ENCODE results near the gene PKNOX2. TPM values are rescaled to one million over a fixed set of nuclear protein-coding genes. Genes with fewer than 3 reads are reported as not detected.

PKNOX2 gene
- total and polyA plus RNA-seq, 2 of the 4 experiments (the other 2 are of a cell fraction), result 0.72 to 2.3 TPM

DNA sequence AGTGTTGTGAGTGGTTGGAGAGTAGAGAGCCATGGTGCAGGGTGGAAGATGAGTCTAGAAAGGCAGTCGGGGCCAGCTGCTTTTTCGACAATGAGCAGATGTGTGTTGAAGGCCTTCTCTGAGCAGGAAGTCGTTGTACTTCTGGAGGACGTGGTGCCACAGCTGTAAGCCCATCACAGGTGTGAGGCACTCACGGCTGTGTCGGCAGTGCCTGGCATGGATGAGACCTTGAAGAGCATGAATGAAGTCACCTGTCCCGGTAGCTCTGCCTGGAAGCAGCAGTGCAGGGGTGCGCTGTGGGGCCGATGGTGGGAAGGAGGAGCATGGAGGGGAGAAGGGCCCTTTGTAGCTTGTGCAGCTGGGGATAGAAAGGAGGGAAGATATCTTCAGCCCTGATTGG is 165.2 kb downstream of the PKNOX2 start:
- in situ Hi-C loops (cut with MboI; ENCODE audit: low sequenced_read_pairs) (no loop called here), intact Hi-C loops (cut with micrococcal nuclease) (no loop called here), dilution Hi-C loops (cut with HindIII; ENCODE audit: low sequenced_read_pairs, unreplicated experiment) (no loop called here)
- no peak for TF ChIP-seq MAFK (IDR thresholded peaks at IDR 0.05; ENCODE audit: low read depth, low read length)
- no peak for TF ChIP-seq RCOR1 (IDR thresholded peaks at IDR 0.05; ENCODE audit: insufficient replicate concordance, low read length)
- TF ChIP-seq RAD21 (IDR thresholded peaks at IDR 0.05; ENCODE audit: low read length), result no peak
- no peak for TF ChIP-seq FOS (IDR thresholded peaks at IDR 0.05; ENCODE audit: low read depth, low read length)
- TF ChIP-seq BHLHE40 (IDR thresholded peaks at IDR 0.05; ENCODE audit: low read depth, low read length), result no peak
- TF ChIP-seq MAZ (IDR thresholded peaks at IDR 0.05; ENCODE audit: borderline replicate concordance, low read depth, low read length), result no peak
- TF ChIP-seq POLR2A (IDR thresholded peaks at IDR 0.05; ENCODE audit: low read depth, low read length), result no peak
- Histone ChIP-seq H3K79me1 (ENCODE audit: low read depth in 1 of 2, low read length in 2 of 2) (no peaks in the 10 kb centered on the region), H3K9ac (ENCODE audit: low read depth, low read length) (no peak overlapping the region), H2AK9ac (replicated peaks; ENCODE audit: low read depth, low read length, poor library complexity) (no peak overlapping the region), H2AK5ac (ENCODE audit: low read depth, low read length) (no peak overlapping the region), H3K4ac (ENCODE audit: low read depth, low read length) (no peak overlapping the region), H2BK120ac (ENCODE audit: low read depth, low read length) (no peak overlapping the region), H3K9me1 (ENCODE audit: insufficient read depth, low read length) (no peaks in the 10 kb centered on the region), H3K14ac (replicated peaks; ENCODE audit: low read depth, low read length) (no peak overlapping the region), H3K4me3 (ENCODE audit: insufficient read depth, low read depth, low read length) (no peak overlapping the region), H4K5ac (ENCODE audit: low read depth, low read length) (no peak overlapping the region), H3K56ac (ENCODE audit: extremely low read depth, insufficient read depth, low read length) (no peak overlapping the region), H4K8ac (ENCODE audit: low read depth in 2 of 2, low read length in 2 of 2) (no peak overlapping the region), H3K4me1 (ENCODE audit: control insufficient read depth, insufficient read depth, low read length) (no peaks in the 10 kb centered on the region), H2BK20ac (ENCODE audit: low read depth, low read length) (no peak overlapping the region), H3K9me3 (ENCODE audit: control insufficient read depth, insufficient read depth, low read length) (no peaks in the 10 kb centered on the region), H3K18ac (ENCODE audit: low read depth, low read length) (no peak overlapping the region), H2AFZ (replicated peaks; ENCODE audit: low read length, poor library complexity) (no peak overlapping the region), H3K23ac (ENCODE audit: low read depth, low read length) (no peak overlapping the region), H3K36me3 (ENCODE audit: control insufficient read depth, insufficient read depth, low read length) (no peaks in the 10 kb centered on the region), H3K27ac (ENCODE audit: insufficient read depth, low read length) (no peak overlapping the region), H3K4me2 (ENCODE audit: low read depth, low read length) (no peak overlapping the region), H4K91ac (ENCODE audit: insufficient read depth, low read depth, low read length) (no peak overlapping the region), H2BK15ac (ENCODE audit: low read depth, low read length) (no peak overlapping the region), H2BK5ac (ENCODE audit: low read depth, low read length, poor library complexity, severe bottlenecking) (no peak overlapping the region), H4K20me1 (ENCODE audit: insufficient read depth, low read length) (no peaks in the 10 kb centered on the region), H3K27me3 (ENCODE audit: control insufficient read depth, insufficient read depth, low read length) (peaks cover 21% of the 10 kb centered on the region)
- DNase-seq (no peak), ATAC-seq (ENCODE audit: low read depth) (no peak)
- ChIA-PET POLR2A (ENCODE audit: unreplicated experiment) (no interaction called here), CTCF (interaction anchor here (0.8 to 1.1 kb wide), 2 partner anchors 12 to 16 kb away, joined by 3 to 4 read pairs; no protein-coding TSS in a partner anchor)
- 100% methylated on average over 2 of the region's 9 CpGs; no CpG with 5 or more reads in 1 of the 2 experiments for WGBS, 2 experiments (ENCODE audit: extremely low coverage in 2 of 2, insufficient read length in 1 of 2)
- no TSS peak for BruUV-seq (replicated peaks)

Data from IMR-90 (cell line).